Mesendoderm (in vitro differentiated cells): ENCODE results near the gene SERPINI1.
"Not testable (repeated sequence)": the region's sequence is repeated elsewhere in the genome, so short reads cannot be mapped to it uniquely, and the experiment has no call there.

Experiments
- DNase-seq: peaks from one replicate; pipeline ENCODE4 v3.0.0; 2013
- H2AK5ac ChIP-seq: 2 replicates; pipeline ENCODE4 v1.6.1; 2013; ENCODE audit warnings: low read length, inconsistent platforms
- H2BK120ac ChIP-seq: 2 replicates; pipeline ENCODE4 v1.6.1; 2013; ENCODE audit warnings: low read depth, mild to moderate bottlenecking, low read length, moderate library complexity, mixed read lengths
- H2BK15ac ChIP-seq: replicated peaks from 2 replicates; pipeline ENCODE4 v1.6.1; 2013; ENCODE audit warnings: low read depth, mild to moderate bottlenecking, moderate library complexity
- H2BK5ac ChIP-seq: 2 replicates; pipeline ENCODE4 v1.6.1; 2013; ENCODE audit warnings: low read length, inconsistent platforms
- H3K18ac ChIP-seq: 2 replicates; pipeline ENCODE4 v1.6.1; 2013; ENCODE audit warnings: mild to moderate bottlenecking, low read length, mixed read lengths
- H3K23ac ChIP-seq: one replicate; pipeline ENCODE4 v1.6.1; 2013; ENCODE audit warnings: low read length
- H3K27ac ChIP-seq: 2 replicates; pipeline ENCODE4 v1.5.1; 2013; ENCODE audit warnings: low read depth, mild to moderate bottlenecking, inconsistent platforms, low read length, moderate library complexity
- H3K27me3 ChIP-seq: 2 replicates; pipeline ENCODE4 v1.6.1; 2013; ENCODE audit warnings: low read length, control low read depth, mild to moderate bottlenecking, inconsistent platforms; ENCODE audit not compliant: insufficient read depth, poor library complexity
- H3K36me3 ChIP-seq: 2 replicates; pipeline ENCODE4 v1.6.1; 2013; ENCODE audit warnings: low read length, inconsistent platforms; ENCODE audit not compliant: control insufficient read depth, insufficient read depth
- H3K4ac ChIP-seq: one replicate; pipeline ENCODE4 v1.6.1; 2013; ENCODE audit warnings: low read depth, mild to moderate bottlenecking, low read length, moderate library complexity
- H3K4me1 ChIP-seq: 2 replicates; pipeline ENCODE4 v1.6.1; 2013; ENCODE audit warnings: low read depth, low read length, inconsistent platforms; ENCODE audit not compliant: control insufficient read depth
- H3K4me2 ChIP-seq: 2 replicates; pipeline ENCODE4 v1.6.1; 2013; ENCODE audit warnings: low read length
- H3K4me3 ChIP-seq: 2 replicates; pipeline ENCODE4 v1.5.1; 2013; ENCODE audit warnings: mild to moderate bottlenecking, low read length
- H3K56ac ChIP-seq: one replicate; pipeline ENCODE4 v1.6.1; 2013; ENCODE audit warnings: low read length
- H3K79me1 ChIP-seq: 2 replicates; pipeline ENCODE4 v1.6.1; 2013; ENCODE audit warnings: low read length, inconsistent platforms
- H3K79me2 ChIP-seq: 2 replicates; pipeline ENCODE4 v1.6.1; 2013; ENCODE audit warnings: mild to moderate bottlenecking, low read length; ENCODE audit not compliant: control insufficient read depth, insufficient read depth
- H3K9ac ChIP-seq: 2 replicates; pipeline ENCODE4 v1.6.1; 2013; ENCODE audit warnings: low read length, inconsistent platforms
- H4K5ac ChIP-seq: one replicate; pipeline ENCODE4 v1.6.1; 2013; ENCODE audit warnings: low read length
- H4K8ac ChIP-seq: one replicate; pipeline ENCODE4 v1.6.1; 2013; ENCODE audit warnings: low read depth, mild to moderate bottlenecking, control low read depth, low read length, moderate library complexity
- WGBS: extraction: QIAGEN DNeasy Blood & Tissue Kit; methylation state at CpG from one replicate; pipeline ENCODE4 v1.1.7; 2013; ENCODE audit warnings: low lambda C conversion rate, missing lambda C conversion rate; ENCODE audit not compliant: insufficient coverage; ENCODE audit errors: extremely low coverage; 5-methylcytosine and 5-hydroxymethylcytosine counted together

SERPINI1 gene

GRCh38 chr3:167820102-167820865 lies 84.8 kb downstream of the SERPINI1 start:
- Histone ChIP-seq H3K23ac (no peak overlapping the region), H3K27me3 (no peaks in the 10 kb centered on the region), H3K9ac (no peak overlapping the region), H3K4me1 (no peaks in the 10 kb centered on the region), H3K79me2 (no peaks in the 10 kb centered on the region), H3K27ac (no peak overlapping the region), H4K8ac (no peak overlapping the region), H3K18ac (no peak overlapping the region), H2BK15ac (no peak overlapping the region), H4K5ac (no peak overlapping the region), H3K4me3 (no peak overlapping the region), H3K56ac (no peak overlapping the region), H2BK120ac (no peak overlapping the region), H2BK5ac (no peak overlapping the region), H3K36me3 (no peaks in the 10 kb centered on the region), H3K4me2 (no peak overlapping the region), H3K79me1 (no peaks in the 10 kb centered on the region), H2AK5ac (no peak overlapping the region), H3K4ac (no peak overlapping the region)
- no CpG with 5 or more reads among the region's 12 CpGs for WGBS
- no peak for DNase-seq

- Histone ChIP-seq H2BK15ac (no peak overlapping the region), H3K27me3 (no peaks in the 10 kb centered on the region), H3K36me3 (no peaks in the 10 kb centered on the region), H3K23ac (no peak overlapping the region), H3K9ac (no peak overlapping the region), H3K4me1 (no peaks in the 10 kb centered on the region), H2AK5ac (no peak overlapping the region), H3K27ac (no peak overlapping the region), H3K4me2 (no peak overlapping the region), H4K8ac (no peak overlapping the region), H3K18ac (no peak overlapping the region), H3K4ac (no peak overlapping the region), H3K56ac (no peak overlapping the region), H3K79me1 (no peaks in the 10 kb centered on the region), H2BK5ac (no peak overlapping the region), H3K79me2 (no peaks in the 10 kb centered on the region), H3K4me3 (no peak overlapping the region), H4K5ac (no peak overlapping the region), H2BK120ac (no peak overlapping the region)
- DNase-seq, result no peak
- WGBS, result no CpG with 5 or more reads among the region's 12 CpGs
Measured at GRCh38 chr3:167821248-167821805, 85.8 kb downstream of the SERPINI1 start.

DNA sequence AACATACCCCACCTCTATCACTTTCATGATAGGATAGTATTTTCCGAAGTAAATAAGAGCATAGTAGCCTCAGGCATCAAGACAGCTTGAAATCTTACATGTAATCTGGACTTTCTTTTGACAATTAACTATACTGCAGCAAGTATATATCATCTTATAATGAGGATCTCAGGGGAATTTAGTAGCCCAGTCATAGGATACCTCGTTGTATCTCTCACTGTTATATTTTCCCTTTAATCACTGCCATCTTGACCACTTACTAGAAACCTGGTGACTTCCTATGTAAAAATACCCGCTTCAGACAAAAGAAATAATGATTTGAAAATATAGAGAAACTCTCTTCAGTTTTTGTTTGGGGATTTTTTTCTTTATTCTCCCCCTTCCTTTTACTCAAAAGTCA lies 88.2 kb downstream of the SERPINI1 start:
- Histone ChIP-seq H3K56ac (no peak overlapping the region), H3K4me3 (no peak overlapping the region), H3K27ac (no peak overlapping the region), H2AK5ac (no peak overlapping the region), H3K9ac (no peak overlapping the region), H4K8ac (no peak overlapping the region), H2BK120ac (no peak overlapping the region), H2BK15ac (no peak overlapping the region), H3K79me2 (no peaks in the 10 kb centered on the region), H3K4me1 (no peaks in the 10 kb centered on the region), H2BK5ac (no peak overlapping the region), H3K4ac (no peak overlapping the region), H3K27me3 (no peaks in the 10 kb centered on the region), H4K5ac (no peak overlapping the region), H3K36me3 (no peaks in the 10 kb centered on the region), H3K18ac (no peak overlapping the region), H3K79me1 (no peaks in the 10 kb centered on the region), H3K4me2 (no peak overlapping the region), H3K23ac (no peak overlapping the region)
- no CpG with 5 or more reads among the region's 3 CpGs for WGBS
- no peak for DNase-seq

GRCh38 chr3:167827588-167827987 lies 92.1 kb downstream of the SERPINI1 start:
- WGBS, result no CpG with 5 or more reads among the region's 11 CpGs
- H3K79me1 ChIP-seq, DNase-seq, H2AK5ac ChIP-seq, H3K9ac ChIP-seq, H3K4me1 ChIP-seq, H3K4ac ChIP-seq, H3K4me2 ChIP-seq, H3K36me3 ChIP-seq, H3K79me2 ChIP-seq, H2BK5ac ChIP-seq, H2BK120ac ChIP-seq, H4K8ac ChIP-seq, H3K18ac ChIP-seq, H3K4me3 ChIP-seq, H3K27me3 ChIP-seq, H3K56ac ChIP-seq, H3K23ac ChIP-seq, H3K27ac ChIP-seq, H2BK15ac ChIP-seq, H4K5ac ChIP-seq: not testable (repeated sequence)

DNA sequence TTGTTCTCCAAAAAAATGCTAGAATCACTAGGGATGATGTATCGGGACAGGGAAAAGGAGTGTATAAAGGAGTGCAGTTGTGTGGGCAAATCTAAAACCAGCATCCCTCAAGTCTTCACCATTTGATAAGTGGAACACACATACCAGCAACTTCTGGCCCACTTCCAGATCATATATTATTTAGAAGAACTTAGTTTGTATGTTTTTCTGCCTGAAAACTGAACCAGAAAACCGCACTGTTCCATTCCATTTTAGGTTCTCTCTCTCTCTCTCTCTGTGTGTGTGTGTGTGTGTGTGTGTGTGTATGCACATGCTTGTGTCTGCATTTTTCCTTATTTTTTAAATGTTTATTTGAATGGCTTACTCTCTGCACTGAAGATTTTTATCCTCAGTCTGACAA lies 93.5 kb downstream of the SERPINI1 start:
- Histone ChIP-seq H4K5ac (no peak overlapping the region), H3K4me3 (no peak overlapping the region), H3K36me3 (no peaks in the 10 kb centered on the region), H3K4me2 (no peak overlapping the region), H3K56ac (no peak overlapping the region), H2BK120ac (no peak overlapping the region), H3K18ac (no peak overlapping the region), H2BK5ac (no peak overlapping the region), H3K79me1 (no peaks in the 10 kb centered on the region), H4K8ac (no peak overlapping the region), H3K79me2 (no peaks in the 10 kb centered on the region), H2AK5ac (no peak overlapping the region), H3K27ac (no peak overlapping the region), H3K4ac (no peak overlapping the region), H2BK15ac (no peak overlapping the region), H3K27me3 (no peaks in the 10 kb centered on the region), H3K4me1 (no peaks in the 10 kb centered on the region), H3K23ac (no peak overlapping the region), H3K9ac (no peak overlapping the region)
- DNase-seq, result no peak
- no CpG with 5 or more reads among the region's 2 CpGs for WGBS

DNA sequence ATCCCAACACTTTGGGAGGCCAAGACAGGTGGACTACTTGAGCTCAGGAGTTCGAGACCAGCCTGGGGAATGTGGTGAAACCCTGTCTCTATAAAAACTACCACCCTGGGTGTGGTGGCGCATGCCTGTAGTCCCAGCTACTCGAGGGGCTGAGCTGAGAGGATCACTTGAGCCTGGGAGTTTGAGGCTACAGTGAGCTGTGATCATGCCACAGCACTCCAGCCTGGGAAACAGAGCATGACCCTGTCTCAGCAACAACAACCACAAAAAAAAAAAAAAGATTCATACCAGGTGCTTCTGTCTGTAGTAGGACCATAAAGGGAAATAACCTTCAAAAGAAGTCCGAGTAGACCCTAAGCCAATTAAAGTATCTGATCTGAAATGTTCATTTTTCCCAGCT lies 94.5 kb downstream of the SERPINI1 start:
- Histone ChIP-seq H3K27ac (no peak overlapping the region), H2BK5ac (no peak overlapping the region), H4K5ac (no peak overlapping the region), H3K4me2 (no peak overlapping the region), H3K79me1 (no peaks in the 10 kb centered on the region), H2BK120ac (no peak overlapping the region), H3K36me3 (no peaks in the 10 kb centered on the region), H2BK15ac (no peak overlapping the region), H3K27me3 (no peaks in the 10 kb centered on the region), H3K56ac (no peak overlapping the region), H3K18ac (no peak overlapping the region), H3K9ac (no peak overlapping the region), H3K79me2 (no peaks in the 10 kb centered on the region), H3K23ac (no peak overlapping the region), H2AK5ac (no peak overlapping the region), H3K4me3 (no peak overlapping the region), H3K4ac (no peak overlapping the region), H4K8ac (no peak overlapping the region), H3K4me1 (no peaks in the 10 kb centered on the region)
- no CpG with 5 or more reads among the region's 4 CpGs for WGBS
- no peak for DNase-seq
